H9 (cell line): Measurements from ENCODE around the gene ZNF611. TPM values are rescaled to one million over a fixed set of nuclear protein-coding genes. Genes with fewer than 3 reads are reported as not detected.
A peak's percentile ranks its signal among the peaks of the same experiment; 100 is the strongest.

Experiments used
- DNase-seq: peaks from one replicate; pipeline ENCODE4 v3.0.0-alpha.2; 2017
- H2AFZ ChIP-seq: one replicate; pipeline ENCODE4 v1.6.1; 2013; ENCODE audit warnings: mild to moderate bottlenecking, low read length, control low read depth, moderate library complexity
- H2AK5ac ChIP-seq: 2 replicates; pipeline ENCODE4 v1.6.1; 2013; ENCODE audit warnings: low read length, control low read depth, mixed read lengths; ENCODE audit not compliant: insufficient read length
- H2BK120ac ChIP-seq: one replicate; pipeline ENCODE4 v1.6.1; 2013; ENCODE audit warnings: low read depth, mild to moderate bottlenecking, low read length, control low read depth, inconsistent platforms; ENCODE audit not compliant: poor library complexity, severe bottlenecking
- H2BK12ac ChIP-seq: 2 replicates; pipeline ENCODE4 v1.6.1; 2013; ENCODE audit warnings: low read length, control low read depth, mixed read lengths, low read depth; ENCODE audit not compliant: insufficient read length
- H2BK15ac ChIP-seq: 2 replicates; pipeline ENCODE4 v1.6.1; 2013; ENCODE audit warnings: low read depth, low read length, control low read depth
- H2BK20ac ChIP-seq: one replicate; pipeline ENCODE4 v1.6.1; 2013; ENCODE audit warnings: low read depth, mild to moderate bottlenecking, low read length, control low read depth, inconsistent platforms; ENCODE audit not compliant: poor library complexity, severe bottlenecking
- H2BK5ac ChIP-seq: 2 replicates; pipeline ENCODE4 v1.6.1; 2013; ENCODE audit warnings: low read length, control low read depth, mixed read lengths; ENCODE audit not compliant: insufficient read length
- H3K14ac ChIP-seq: 2 replicates; pipeline ENCODE4 v1.6.1; 2013; ENCODE audit warnings: low read length, control low read depth; ENCODE audit not compliant: insufficient read depth
- H3K18ac ChIP-seq: 2 replicates; pipeline ENCODE4 v1.6.1; 2013; ENCODE audit warnings: low read depth, mild to moderate bottlenecking, mixed read lengths, low read length, control low read depth; ENCODE audit not compliant: insufficient read length
- H3K23ac ChIP-seq: 2 replicates; pipeline ENCODE4 v1.6.1; 2013; ENCODE audit warnings: low read length, control low read depth, mixed read lengths, low read depth; ENCODE audit not compliant: insufficient read length
- H3K23me2 ChIP-seq: 2 replicates; pipeline ENCODE4 v1.6.1; 2013; ENCODE audit warnings: low read depth, mild to moderate bottlenecking, mixed read lengths, low read length, control low read depth; ENCODE audit not compliant: insufficient read length, poor library complexity, severe bottlenecking
- H3K27ac ChIP-seq: 2 replicates; pipeline ENCODE4 v1.5.1; 2013; ENCODE audit warnings: low read length, control low read depth, mixed read lengths, low read depth; ENCODE audit not compliant: insufficient read length
- H3K27me3 ChIP-seq: 2 replicates; pipeline ENCODE4 v1.6.1; 2013; ENCODE audit warnings: low read length, control low read depth, inconsistent platforms; ENCODE audit not compliant: insufficient read depth
- H3K4ac ChIP-seq: 2 replicates; pipeline ENCODE4 v1.6.1; 2013; ENCODE audit warnings: low read depth, mild to moderate bottlenecking, control low read depth, inconsistent platforms, low read length, moderate library complexity
- H3K4me1 ChIP-seq: 2 replicates; pipeline ENCODE4 v1.6.1; 2013; ENCODE audit warnings: low read length, control low read depth, inconsistent platforms; ENCODE audit not compliant: insufficient read depth
- H3K4me2 ChIP-seq: 2 replicates; pipeline ENCODE4 v1.6.1; 2013; ENCODE audit warnings: low read length, control low read depth, mixed read lengths; ENCODE audit not compliant: insufficient read length, insufficient read depth
- H3K56ac ChIP-seq: 2 replicates; pipeline ENCODE4 v1.6.1; 2013; ENCODE audit warnings: low read depth, mild to moderate bottlenecking, mixed read lengths, low read length, control low read depth; ENCODE audit not compliant: insufficient read length
- H3K79me1 ChIP-seq: 2 replicates; pipeline ENCODE4 v1.6.1; 2013; ENCODE audit warnings: low read depth, mild to moderate bottlenecking, moderate library complexity, low read length, control low read depth, inconsistent platforms; ENCODE audit not compliant: insufficient read depth, poor library complexity, severe bottlenecking
- H3K79me2 ChIP-seq: 2 replicates; pipeline ENCODE4 v1.6.1; 2013; ENCODE audit warnings: low read length, control low read depth, inconsistent platforms; ENCODE audit not compliant: insufficient read depth
- H3K9ac ChIP-seq: 2 replicates; pipeline ENCODE4 v1.6.1; 2013; ENCODE audit warnings: low read length, control low read depth, mixed read lengths; ENCODE audit not compliant: insufficient read length; ENCODE audit errors: extremely low read depth
- H3K9me3 ChIP-seq: one replicate; pipeline ENCODE4 v1.6.1; 2013; ENCODE audit warnings: low read depth, low read length, inconsistent platforms; ENCODE audit not compliant: control insufficient read depth
- H3T11ph ChIP-seq: one replicate; pipeline ENCODE4 v1.6.1; 2013; ENCODE audit warnings: mild to moderate bottlenecking, low read length, control low read depth, inconsistent platforms
- H4K20me1 ChIP-seq: one replicate; pipeline ENCODE4 v1.6.1; 2013; ENCODE audit not compliant: control insufficient read depth, insufficient read length, insufficient read depth
- H4K5ac ChIP-seq: 2 replicates; pipeline ENCODE4 v1.6.1; 2013; ENCODE audit warnings: low read depth, mild to moderate bottlenecking, mixed read lengths, low read length, control low read depth; ENCODE audit not compliant: insufficient read length
- H4K8ac ChIP-seq: replicated peaks from 2 replicates; pipeline ENCODE4 v1.6.1; 2013; ENCODE audit warnings: low read length, control low read depth, mixed read lengths, low read depth; ENCODE audit not compliant: insufficient read length
- H4K91ac ChIP-seq: 2 replicates; pipeline ENCODE4 v1.6.1; 2013; ENCODE audit warnings: low read depth, mild to moderate bottlenecking, moderate library complexity, mixed read lengths, low read length, control low read depth; ENCODE audit not compliant: insufficient read length
- H3K27ac Mint-ChIP-seq, 3 experiments: 2 replicates in 2 of 3; 3 replicates in 1 of 3; pipeline ENCODE4 v1.8.0; 2020 to 2021; ENCODE audit warnings: mixed read lengths in 3 of 3, mild to moderate bottlenecking in 1 of 3, moderate library complexity in 1 of 3
- H3K27me3 Mint-ChIP-seq: 2 replicates; pipeline ENCODE4 v1.8.0; 2021; ENCODE audit warnings: low read depth, mild to moderate bottlenecking, moderate library complexity, mixed read lengths
- H3K36me3 Mint-ChIP-seq, 3 experiments: 2 replicates in 2 of 3; 3 replicates in 1 of 3; pipeline ENCODE4 v1.8.0; 2020 to 2021; ENCODE audit warnings: low read depth in 3 of 3, mixed read lengths in 3 of 3; ENCODE audit not compliant: insufficient read depth in 1 of 3
- H3K4me1 Mint-ChIP-seq, 2 experiments: 2 replicates each; pipeline ENCODE4 v1.8.0; 2020; ENCODE audit warnings: mixed read lengths in 2 of 2
- H3K4me3 Mint-ChIP-seq, 2 experiments: 2 replicates in 1 of 2; 3 replicates in 1 of 2; pipeline ENCODE4 v1.8.0; 2020 to 2021; ENCODE audit warnings: mild to moderate bottlenecking in 2 of 2, mixed read lengths in 2 of 2, moderate library complexity in 1 of 2
- H3K9me3 Mint-ChIP-seq, 2 experiments: 2 replicates in 1 of 2; 3 replicates in 1 of 2; pipeline ENCODE4 v1.8.0; 2020; ENCODE audit warnings: mild to moderate bottlenecking in 2 of 2, mixed read lengths in 2 of 2, moderate library complexity in 1 of 2
- CTCF ChIP-seq: fragments of 200-600 bp; sonication (generic); conservative IDR thresholded peaks from 3 replicates; pipeline ENCODE4 v1.8.0; 2021; ENCODE audit warnings: antibody characterized with exemption, mild to moderate bottlenecking
- WGBS: extraction: QIAGEN DNeasy Blood & Tissue Kit; methylation state at CpG from one replicate; pipeline ENCODE4 v1.1.7; 2013; ENCODE audit warnings: missing lambda C conversion rate, low lambda C conversion rate, mixed read lengths; ENCODE audit not compliant: insufficient read length; ENCODE audit errors: extremely low coverage; 5-methylcytosine and 5-hydroxymethylcytosine counted together
- total RNA-seq: library from RNA; stranded (reverse); gene quantifications from 2 replicates; pipeline ENCODE4 v1.2.1, GENCODE V29; 2021

ZNF611 gene
- total RNA-seq, 1 experiment from 2014 or later, result 25.6 TPM

DNA sequence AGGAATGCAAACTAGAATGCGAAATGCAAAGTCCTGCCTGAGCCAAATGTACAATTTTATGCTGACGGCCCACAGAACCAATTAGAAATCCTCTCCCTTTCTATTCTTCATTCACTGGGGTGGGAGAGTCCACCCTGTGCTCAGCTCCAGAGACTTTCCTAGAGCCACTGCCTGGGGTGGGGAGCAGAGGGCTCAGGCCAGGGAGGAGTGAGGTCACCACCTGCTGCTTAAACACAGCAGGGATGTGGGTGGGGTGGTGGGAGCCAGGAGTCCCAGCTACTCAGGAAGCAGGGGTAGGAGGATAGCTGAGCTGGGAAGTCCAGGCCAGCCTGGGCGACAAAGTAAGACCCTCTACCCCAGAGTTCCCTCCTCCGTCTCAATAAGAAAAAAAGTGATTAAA lies 69.8 kb downstream of the ZNF611 start:
- Histone ChIP-seq H3K79me2 (no peaks in the 10 kb centered on the region), H3K9me3 (no peaks in the 10 kb centered on the region), H4K20me1 (no peaks in the 10 kb centered on the region), H3K4me1 (peaks cover 12% of the 10 kb centered on the region; the same call in 1 of the 2 replicates), H3K23me2 (no peaks in the 10 kb centered on the region), H3T11ph (no peak overlapping the region), H2BK12ac (no peak overlapping the region), H2BK120ac (no peak overlapping the region), H4K8ac (no peak overlapping the region), H3K4me2 (no peak overlapping the region), H2BK5ac (no peak overlapping the region), H3K27ac (no peak overlapping the region), H2BK20ac (no peak overlapping the region), H3K14ac (no peak overlapping the region; the same call in 1 of the 2 replicates), H3K56ac (no peak overlapping the region), H4K91ac (no peak overlapping the region), H3K23ac (no peak overlapping the region), H2AK5ac (no peak overlapping the region), H3K4ac (no peak overlapping the region), H3K27me3 (no peaks in the 10 kb centered on the region), H2BK15ac (no peak overlapping the region), H3K18ac (no peak overlapping the region), H3K79me1 (peaks cover 3% of the 10 kb centered on the region), H3K9ac (no peak overlapping the region), H2AFZ (no peak overlapping the region), H4K5ac (no peak overlapping the region)
- WGBS, result no CpG with 5 or more reads among the region's 4 CpGs
- no peak for DNase-seq
- H3K27ac Mint-ChIP-seq, result peak overlapping the region in 1 of 3 experiments; percentile 89; a peak in 1 of 7 replicates
- 0 out of 5 replicates have a peak overlapping the region, but pooled peaks of 1 of the 2 experiments have one; percentile 19 for H3K4me3 Mint-ChIP-seq
- peaks cover 36 to 37% of the 10 kb centered on the region in 2 experiments for H3K4me1 Mint-ChIP-seq
- H3K27me3 Mint-ChIP-seq, result no peaks in the 10 kb centered on the region
- no peak for TF ChIP-seq CTCF
- H3K36me3 Mint-ChIP-seq, result peaks cover 4 to 7% (median 7%) of the 10 kb centered on the region in 3 experiments; a peak in 4 of 7 replicates
- no peaks in the 10 kb centered on the region; a peak in 1 of 5 replicates for H3K9me3 Mint-ChIP-seq
